ENCODE results near the gene CNTNAP3. TPM values are rescaled to one million over a fixed set of nuclear protein-coding genes. Genes with fewer than 3 reads are reported as not detected.
"Not testable (repeated sequence)": the region's sequence is repeated elsewhere in the genome, so short reads cannot be mapped to it uniquely, and the experiment has no call there.

Gene CNTNAP3
- total and polyA plus RNA-seq, 2 donors (not counting 3 experiments of a cell fraction or from before 2014, with no cell fraction given), result 11.1 to 24.7 TPM

DNA sequence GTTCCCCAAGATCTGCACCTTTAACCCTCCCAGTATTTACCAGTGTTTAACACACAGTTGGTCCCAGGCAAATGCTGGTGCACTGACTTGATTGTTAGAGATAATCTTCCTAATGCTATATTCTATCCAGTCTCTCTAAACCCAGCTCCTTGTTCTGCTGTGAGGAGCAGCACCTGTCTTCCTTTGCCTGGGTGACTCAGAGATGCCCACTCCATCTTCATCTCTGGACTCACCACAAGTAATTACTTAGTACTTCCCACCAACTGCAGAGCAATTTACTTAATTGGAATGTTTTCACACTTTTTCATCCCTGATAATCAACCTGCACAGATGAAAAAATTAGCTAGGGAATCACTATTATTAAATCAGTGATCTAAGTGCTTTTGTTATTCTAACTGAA is 87.6 kb downstream of the CNTNAP3 start:
- H3K4me1 ChIP-seq (ENCODE audit: control insufficient read depth, extremely low read depth, insufficient read depth, low read length); H3K27ac ChIP-seq (ENCODE audit: insufficient read depth, low read depth, low read length); H3K4me2 ChIP-seq (ENCODE audit: insufficient read depth, low read length); H3K27me3 ChIP-seq (ENCODE audit: control insufficient read depth in 2 of 2, insufficient read depth in 2 of 2, low read length in 2 of 2); H3K9me3 ChIP-seq (replicated peaks; ENCODE audit: control insufficient read depth, insufficient read depth, low read length); intact Hi-C loops (cut with micrococcal nuclease); CTCF ChIA-PET; H3K4me3 ChIP-seq (replicated peaks in 1 of 3; ENCODE audit: insufficient read depth in 1 of 3, low read depth in 1 of 3, low read length in 3 of 3); DNase-seq (ENCODE audit: low read depth, low spot score); H2AFZ ChIP-seq (ENCODE audit: low read depth, low read length); BruUV-seq (replicated peaks); FAIRE-seq; H3K9ac ChIP-seq (replicated peaks; ENCODE audit: extremely low read depth, insufficient read depth, low read length); dilution Hi-C loops (cut with MboI; ENCODE audit: extremely low pct_ligation_motif_present, low sequenced_read_pairs); H4K20me1 ChIP-seq (replicated peaks; ENCODE audit: control insufficient read depth, extremely low read depth, insufficient read depth, low read length); H3K9me1 ChIP-seq (replicated peaks; ENCODE audit: control insufficient read depth, extremely low read depth, insufficient read depth, low read length); H3K79me2 ChIP-seq (ENCODE audit: control insufficient read depth, insufficient read depth, low read length); H3K36me3 ChIP-seq (ENCODE audit: control insufficient read depth in 2 of 2, extremely low read depth in 1 of 2, insufficient read depth in 2 of 2, low read length in 2 of 2); POLR2A ChIA-PET: not testable (repeated sequence)

DNA sequence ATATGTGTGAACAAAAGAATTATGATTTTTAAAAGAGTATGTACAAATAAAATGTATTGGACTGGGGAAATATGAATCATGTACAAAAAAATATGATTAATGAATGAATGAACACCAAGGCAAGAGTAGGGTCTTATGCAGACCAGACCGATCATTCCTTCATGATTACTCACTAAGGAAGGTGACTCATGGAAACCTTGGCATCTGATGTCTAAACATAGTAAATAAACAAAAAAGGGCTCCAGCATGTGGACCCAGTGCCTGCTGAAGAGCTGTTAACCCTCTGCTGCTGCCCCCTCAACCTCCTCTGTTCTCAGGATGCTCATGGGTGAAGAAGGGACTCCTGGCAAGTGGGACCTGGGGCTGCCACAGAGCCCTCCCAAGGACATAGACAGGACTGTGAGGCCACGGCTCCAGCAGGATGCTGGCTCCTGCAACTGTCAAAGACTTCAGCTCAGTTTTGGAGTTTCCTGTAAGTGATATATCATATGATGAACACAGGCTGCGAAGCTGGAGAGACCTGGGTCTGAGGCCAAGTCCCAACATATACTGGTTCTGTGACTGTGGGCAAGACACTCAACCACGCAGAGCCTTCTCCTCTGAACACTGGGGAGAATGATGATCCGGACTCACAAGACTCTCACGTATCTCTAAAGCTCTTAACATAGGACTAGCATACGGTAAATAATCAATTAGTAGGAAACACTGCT is 89.8 kb downstream of the CNTNAP3 start:
- dilution Hi-C loops (cut with MboI; ENCODE audit: extremely low pct_ligation_motif_present, low sequenced_read_pairs); H3K4me2 ChIP-seq (ENCODE audit: insufficient read depth, low read length); FAIRE-seq; CTCF ChIA-PET; H3K4me1 ChIP-seq (ENCODE audit: control insufficient read depth, extremely low read depth, insufficient read depth, low read length); H3K36me3 ChIP-seq (ENCODE audit: control insufficient read depth in 2 of 2, extremely low read depth in 1 of 2, insufficient read depth in 2 of 2, low read length in 2 of 2); H3K9me1 ChIP-seq (replicated peaks; ENCODE audit: control insufficient read depth, extremely low read depth, insufficient read depth, low read length); DNase-seq (ENCODE audit: low read depth, low spot score); POLR2A ChIA-PET; H3K9ac ChIP-seq (replicated peaks; ENCODE audit: extremely low read depth, insufficient read depth, low read length); H3K27ac ChIP-seq (ENCODE audit: insufficient read depth, low read depth, low read length); H3K27me3 ChIP-seq (ENCODE audit: control insufficient read depth in 2 of 2, insufficient read depth in 2 of 2, low read length in 2 of 2); H2AFZ ChIP-seq (ENCODE audit: low read depth, low read length); H3K4me3 ChIP-seq (replicated peaks in 1 of 3; ENCODE audit: insufficient read depth in 1 of 3, low read depth in 1 of 3, low read length in 3 of 3); H3K79me2 ChIP-seq (ENCODE audit: control insufficient read depth, insufficient read depth, low read length); intact Hi-C loops (cut with micrococcal nuclease); H4K20me1 ChIP-seq (replicated peaks; ENCODE audit: control insufficient read depth, extremely low read depth, insufficient read depth, low read length); H3K9me3 ChIP-seq (replicated peaks; ENCODE audit: control insufficient read depth, insufficient read depth, low read length): not testable (repeated sequence)
- TSS peak; percentile 88 for BruUV-seq (replicated peaks)

DNA sequence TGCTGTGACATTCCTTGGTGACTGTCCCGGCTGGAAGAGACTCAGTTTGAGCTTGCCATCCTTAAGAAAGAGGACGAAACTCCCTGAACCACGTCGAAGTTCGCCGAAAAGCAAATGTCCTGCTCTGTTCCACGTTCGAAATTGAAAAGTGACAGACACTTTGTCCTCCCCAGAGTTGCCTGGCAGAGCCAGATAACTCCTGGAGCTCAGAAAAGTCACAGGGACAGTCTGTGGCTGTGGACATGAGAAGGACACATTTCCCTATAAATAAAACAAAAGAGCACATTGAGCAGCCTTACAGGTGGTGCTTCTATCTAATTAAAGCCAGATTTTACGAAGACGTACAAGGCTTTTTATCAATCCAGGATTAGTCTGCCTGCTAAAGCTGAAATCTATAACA is 116.6 kb downstream of the CNTNAP3 start:
- H3K4me1 ChIP-seq (ENCODE audit: control insufficient read depth, extremely low read depth, insufficient read depth, low read length); H3K27ac ChIP-seq (ENCODE audit: insufficient read depth, low read depth, low read length); DNase-seq (ENCODE audit: low read depth, low spot score); H3K9me1 ChIP-seq (replicated peaks; ENCODE audit: control insufficient read depth, extremely low read depth, insufficient read depth, low read length); H3K79me2 ChIP-seq (ENCODE audit: control insufficient read depth, insufficient read depth, low read length); H3K4me3 ChIP-seq (replicated peaks in 1 of 3; ENCODE audit: insufficient read depth in 1 of 3, low read depth in 1 of 3, low read length in 3 of 3); BruUV-seq (replicated peaks); intact Hi-C loops (cut with micrococcal nuclease); H2AFZ ChIP-seq (ENCODE audit: low read depth, low read length); H3K9ac ChIP-seq (replicated peaks; ENCODE audit: extremely low read depth, insufficient read depth, low read length); CTCF ChIA-PET; H3K4me2 ChIP-seq (ENCODE audit: insufficient read depth, low read length); H3K27me3 ChIP-seq (ENCODE audit: control insufficient read depth in 2 of 2, insufficient read depth in 2 of 2, low read length in 2 of 2); H4K20me1 ChIP-seq (replicated peaks; ENCODE audit: control insufficient read depth, extremely low read depth, insufficient read depth, low read length); FAIRE-seq; dilution Hi-C loops (cut with MboI; ENCODE audit: extremely low pct_ligation_motif_present, low sequenced_read_pairs); POLR2A ChIA-PET; H3K36me3 ChIP-seq (ENCODE audit: control insufficient read depth in 2 of 2, extremely low read depth in 1 of 2, insufficient read depth in 2 of 2, low read length in 2 of 2); H3K9me3 ChIP-seq (replicated peaks; ENCODE audit: control insufficient read depth, insufficient read depth, low read length): not testable (repeated sequence)

DNA sequence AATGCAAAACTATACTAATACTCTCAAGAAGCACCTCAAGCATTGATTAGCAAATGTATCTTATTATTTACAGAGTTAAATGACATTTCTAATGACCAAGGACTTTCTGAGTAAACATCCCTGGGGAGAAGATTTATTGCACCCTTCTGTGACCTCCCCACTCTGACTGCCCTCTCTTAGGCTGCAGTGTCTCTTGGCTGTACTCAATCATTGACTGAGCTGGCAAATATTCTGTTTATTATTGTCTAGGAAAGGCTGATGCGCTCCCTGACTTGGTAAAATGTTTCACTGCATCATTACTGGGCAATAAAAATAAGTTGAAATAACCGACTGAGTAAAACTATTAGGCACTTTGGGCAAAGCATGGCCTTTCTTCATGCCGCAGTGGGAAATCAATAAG is 130.3 kb downstream of the CNTNAP3 start:
- H3K9ac ChIP-seq (replicated peaks; ENCODE audit: extremely low read depth, insufficient read depth, low read length); H3K27me3 ChIP-seq (ENCODE audit: control insufficient read depth in 2 of 2, insufficient read depth in 2 of 2, low read length in 2 of 2); H3K4me1 ChIP-seq (ENCODE audit: control insufficient read depth, extremely low read depth, insufficient read depth, low read length); H3K4me2 ChIP-seq (ENCODE audit: insufficient read depth, low read length); H3K36me3 ChIP-seq (ENCODE audit: control insufficient read depth in 2 of 2, extremely low read depth in 1 of 2, insufficient read depth in 2 of 2, low read length in 2 of 2); H3K27ac ChIP-seq (ENCODE audit: insufficient read depth, low read depth, low read length); FAIRE-seq; POLR2A ChIA-PET; H2AFZ ChIP-seq (ENCODE audit: low read depth, low read length); H4K20me1 ChIP-seq (replicated peaks; ENCODE audit: control insufficient read depth, extremely low read depth, insufficient read depth, low read length); intact Hi-C loops (cut with micrococcal nuclease); H3K79me2 ChIP-seq (ENCODE audit: control insufficient read depth, insufficient read depth, low read length); DNase-seq (ENCODE audit: low read depth, low spot score); dilution Hi-C loops (cut with MboI; ENCODE audit: extremely low pct_ligation_motif_present, low sequenced_read_pairs); H3K9me1 ChIP-seq (replicated peaks; ENCODE audit: control insufficient read depth, extremely low read depth, insufficient read depth, low read length); CTCF ChIA-PET; H3K4me3 ChIP-seq (replicated peaks in 1 of 3; ENCODE audit: insufficient read depth in 1 of 3, low read depth in 1 of 3, low read length in 3 of 3); BruUV-seq (replicated peaks); H3K9me3 ChIP-seq (replicated peaks; ENCODE audit: control insufficient read depth, insufficient read depth, low read length): not testable (repeated sequence)

All from endothelial cell of umbilical vein (primary cell).